H1 (cell line): Measurements from ENCODE around the gene LMBR1. TPM values are rescaled to one million over a fixed set of nuclear protein-coding genes. Genes with fewer than 3 reads are reported as not detected.

Experiments used
- CBX8 ChIP-seq: fragments of 300-800, 300-1000 bp; sonication (generic); IDR thresholded peaks from 2 replicates; pipeline ENCODE4 v1.7.1; 2016; ENCODE audit warnings: low read depth, low read length, borderline replicate concordance
- HDAC2 ChIP-seq, 2 experiments: fragments of 300-600 bp in 1 of 2; sonication (generic) in 1 of 2; IDR thresholded peaks; 2 replicates each; pipeline ENCODE4 v1.6.1; 2011 to 2012; ENCODE audit warnings: low read depth in 2 of 2, low read length in 2 of 2, mild to moderate bottlenecking in 2 of 2, moderate library complexity in 2 of 2, borderline replicate concordance in 1 of 2, inconsistent platforms in 1 of 2
- PHF8 ChIP-seq: fragments of 200-600 bp; sonication (generic); conservative IDR thresholded peaks from 2 replicates; pipeline ENCODE4 v1.7.1; 2012; ENCODE audit warnings: low read depth, mild to moderate bottlenecking, inconsistent platforms, low read length, moderate library complexity
- YY1 ChIP-seq: IDR thresholded peaks from 2 replicates; pipeline ENCODE4 v1.6.1; 2011; ENCODE audit warnings: low read depth, mild to moderate bottlenecking, low read length
- polyA plus RNA-seq, 7 experiments: library from polyadenylated mRNA; depleted of rRNA in 3 of 7; stranded (reverse) in 5 of 7; unstranded in 2 of 7; fragments of >200 nt in 5 of 7; fragments of 200-250 nt in 2 of 7; gene quantifications; 1 replicate in 5 of 7; 2 replicates in 1 of 7; 4 replicates in 1 of 7; pipeline versions ENCODE4 v1.2.1 to v1.2.3, GENCODE V29; 2011 to 2013; ENCODE audit warnings: missing spikeins in 2 of 7, mixed read lengths in 2 of 7
- total RNA-seq: library from RNA; stranded (reverse); fragmentation: NEBNext Ultra II Directional; extraction: Animal tissue kit (Norgen Biotek cat#: 25700); gene quantifications from 2 replicates; pipeline ENCODE4 v1.2.1, GENCODE V29; 2021

The LMBR1 gene
- total and polyA plus RNA-seq, 2 of the 8 experiments (the other 6 are each of a cell fraction or from before 2014, with no cell fraction given) = 15.1 to 70.4 TPM

DNA sequence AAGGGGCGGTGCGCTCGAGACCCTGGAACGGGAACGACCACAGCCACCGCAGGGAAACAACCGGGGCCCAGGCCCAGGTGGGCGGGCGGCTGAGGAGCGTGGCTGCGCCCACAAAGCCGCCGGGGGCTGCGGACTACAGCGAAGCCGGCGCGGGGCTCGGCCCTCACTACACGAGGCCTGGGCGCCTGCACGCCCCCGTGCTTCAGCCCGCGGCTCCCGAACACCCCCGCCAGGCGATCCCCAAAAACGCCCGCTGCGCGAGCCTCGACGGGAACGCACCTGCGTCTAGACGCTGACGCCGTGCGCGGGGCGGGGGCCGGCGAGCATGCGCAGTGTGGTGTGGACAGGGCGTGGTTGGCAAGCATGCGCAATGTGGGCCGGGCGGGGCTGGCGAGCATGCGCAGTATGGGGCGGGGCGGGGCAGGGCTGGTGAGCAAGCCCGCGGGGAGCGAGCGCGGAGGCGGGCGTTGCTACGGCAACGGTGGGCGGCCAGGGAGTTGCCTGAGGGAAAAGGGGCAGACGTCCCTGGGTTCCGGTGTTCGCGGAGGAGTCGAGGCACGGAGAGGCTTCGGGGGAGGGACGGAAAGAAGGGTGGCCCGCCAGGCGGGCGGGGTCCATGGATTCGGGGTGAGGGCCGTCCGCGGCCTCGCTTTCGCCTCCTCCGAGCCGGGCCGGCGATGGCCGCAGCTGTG is 252.6 kb downstream of the LMBR1 start, which contains the start of gene RNF32 (continued):
- TF ChIP-seq CBX8 (no peak), PHF8 (peak; percentile 62; the same call in 1 of the 2 replicates), YY1 (peak; percentile 80), HDAC2 (IDR thresholded peaks at IDR 0.05; ENCODE audit: borderline replicate concordance in 1 of 2, low read depth in 2 of 2, low read length in 2 of 2) (no peak)
